AG20443 (cell line): ENCODE measurements around the gene ADH1B.
"Not testable (repeated sequence)": the region's sequence is repeated elsewhere in the genome, so short reads cannot be mapped to it uniquely, and the experiment has no call there.

Source experiments
- DNase-seq: peaks from one replicate; pipeline ENCODE4 v3.0.0; 2012; ENCODE audit warnings: low spot score, mixed read lengths

ADH1B gene

DNA sequence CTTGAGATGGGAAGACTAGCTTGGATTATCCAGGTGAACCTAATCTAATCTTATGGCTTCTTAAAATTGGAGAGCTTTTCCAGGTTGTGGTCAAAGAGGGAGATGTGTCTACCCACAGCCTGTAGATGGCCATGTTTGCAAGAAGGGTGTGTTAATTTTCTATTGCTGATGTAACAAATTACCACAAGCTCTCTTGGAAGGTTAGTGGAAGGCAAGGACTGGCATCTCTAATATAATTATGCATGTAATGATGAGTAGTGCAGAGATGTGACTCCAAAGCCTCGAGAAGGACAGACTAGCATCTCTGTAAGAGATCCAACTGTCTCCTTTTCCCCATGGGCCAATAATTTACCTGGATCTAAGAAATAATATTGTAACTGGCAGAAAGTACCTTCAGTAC, 3.2 kb upstream of the ADH1B start:
- no peak for DNase-seq

DNA sequence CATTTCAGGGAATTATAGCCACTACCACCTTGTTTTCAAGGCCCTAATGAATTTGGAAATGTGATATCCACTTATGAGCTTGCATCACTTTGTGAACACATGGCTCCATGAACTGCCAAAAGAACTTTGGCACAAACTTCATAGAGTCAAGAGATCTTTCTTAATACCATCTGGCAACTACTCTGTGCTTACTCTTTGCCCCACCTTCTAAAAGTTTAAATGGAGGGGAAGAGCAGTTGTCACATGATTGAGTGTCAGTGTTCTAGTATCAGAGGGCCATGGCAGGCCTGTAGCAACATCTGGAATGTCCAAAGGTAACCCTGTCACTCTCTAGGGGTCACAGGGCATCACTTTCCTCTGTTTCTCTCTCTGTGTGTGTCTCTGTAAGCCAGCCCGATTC, 2.6 kb upstream of the ADH1B start:
- DNase-seq: peak; percentile 48

DNA sequence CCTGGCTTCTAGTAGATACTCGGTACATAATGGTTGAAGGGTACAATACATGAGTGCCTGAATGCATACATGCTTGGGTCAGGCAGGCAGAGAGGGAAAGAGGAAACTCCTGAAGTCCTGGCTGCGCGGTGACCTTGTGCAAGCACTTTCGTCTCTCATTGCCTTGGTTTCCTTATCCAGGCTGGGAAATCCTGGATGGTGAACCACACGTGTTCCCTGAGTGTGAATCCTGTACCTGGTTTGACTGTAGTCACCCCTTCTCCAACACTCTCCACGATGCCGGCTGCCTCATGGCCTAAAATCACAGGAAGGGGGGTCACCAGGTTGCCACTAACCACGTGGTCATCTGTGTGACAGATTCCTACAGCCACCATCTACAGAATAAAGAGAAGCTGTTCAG, 3.4 kb downstream of the ADH1B start:
- DNase-seq: not testable (repeated sequence)

DNA sequence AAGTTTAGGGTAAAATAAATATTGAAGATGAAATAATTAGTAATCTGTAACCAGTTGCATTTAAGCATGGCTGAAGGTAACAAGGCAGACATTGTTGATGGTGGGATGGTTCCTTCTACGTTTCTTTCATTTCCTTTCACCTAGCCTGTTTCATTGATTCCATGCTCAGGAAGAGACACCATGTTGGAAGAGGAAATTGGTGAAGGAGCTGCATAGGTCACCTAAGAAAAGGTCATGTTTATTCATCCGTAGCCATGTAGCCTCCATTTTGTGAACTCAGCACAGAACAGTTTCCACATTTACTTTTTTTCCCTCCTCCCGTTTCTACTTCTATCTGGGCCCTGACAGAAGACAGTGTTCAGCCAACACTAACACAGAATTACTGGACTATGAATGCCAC, 3.8 kb downstream of the ADH1B start:
- no peak for DNase-seq

DNA sequence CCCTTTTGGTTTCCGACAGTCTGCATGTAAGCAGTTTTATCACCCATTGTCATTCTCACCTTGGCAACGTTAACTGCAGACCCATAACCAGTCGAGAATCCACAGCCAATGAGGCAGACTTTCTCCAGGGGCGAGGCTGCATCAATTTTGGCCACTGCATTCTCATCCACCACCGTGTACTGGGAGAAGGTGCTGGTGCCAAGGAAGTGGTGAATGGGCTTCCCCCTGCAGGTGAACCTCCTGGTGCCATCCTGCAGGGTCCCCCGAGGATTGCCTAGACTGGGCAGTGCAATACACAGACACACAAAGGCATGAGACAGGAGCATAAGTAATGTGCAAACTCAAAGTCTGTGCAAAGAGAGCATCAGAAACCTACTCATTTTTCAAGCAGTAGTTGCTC, 5.4 kb downstream of the ADH1B start:
- DNase-seq: no peak

DNA sequence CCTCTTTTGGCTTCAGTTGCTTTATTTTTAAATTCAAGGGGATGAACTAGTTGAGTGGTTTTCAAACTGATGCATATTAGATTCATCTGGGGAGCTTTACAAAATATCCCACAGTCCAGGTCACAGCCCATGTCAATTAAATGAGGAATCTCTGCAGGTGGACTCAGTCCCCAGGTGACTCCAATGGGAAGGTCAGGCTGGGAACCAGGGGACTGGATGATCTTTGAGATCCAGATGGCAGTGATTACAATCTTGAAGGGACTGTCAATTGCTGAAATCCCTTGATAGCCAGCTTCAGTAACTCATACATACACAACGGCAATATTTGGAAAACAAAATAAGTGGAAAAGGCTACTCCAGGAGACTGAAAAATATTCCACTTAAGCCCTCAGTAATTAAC, 7.0 kb downstream of the ADH1B start:
- DNase-seq: no peak

DNA sequence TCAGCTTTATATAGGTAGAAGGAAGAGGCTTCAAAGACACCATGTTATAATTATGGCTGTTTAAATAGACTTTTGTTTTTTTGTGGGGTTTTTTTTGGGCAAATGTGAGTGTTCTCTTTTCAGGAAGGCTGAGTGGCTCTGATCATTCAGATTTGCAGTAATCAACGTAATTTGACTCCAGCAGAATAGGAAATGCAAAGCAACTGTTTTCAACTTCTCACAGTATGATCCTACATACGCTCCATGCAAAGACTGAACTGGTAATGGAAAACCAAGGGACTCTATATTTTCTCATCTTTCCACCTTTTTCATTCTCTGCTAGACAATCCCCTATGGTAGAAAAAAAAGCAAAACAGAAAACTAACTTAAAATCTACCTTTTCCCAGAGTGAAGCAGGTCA, 10.8 kb downstream of the ADH1B start:
- no peak for DNase-seq

DNA sequence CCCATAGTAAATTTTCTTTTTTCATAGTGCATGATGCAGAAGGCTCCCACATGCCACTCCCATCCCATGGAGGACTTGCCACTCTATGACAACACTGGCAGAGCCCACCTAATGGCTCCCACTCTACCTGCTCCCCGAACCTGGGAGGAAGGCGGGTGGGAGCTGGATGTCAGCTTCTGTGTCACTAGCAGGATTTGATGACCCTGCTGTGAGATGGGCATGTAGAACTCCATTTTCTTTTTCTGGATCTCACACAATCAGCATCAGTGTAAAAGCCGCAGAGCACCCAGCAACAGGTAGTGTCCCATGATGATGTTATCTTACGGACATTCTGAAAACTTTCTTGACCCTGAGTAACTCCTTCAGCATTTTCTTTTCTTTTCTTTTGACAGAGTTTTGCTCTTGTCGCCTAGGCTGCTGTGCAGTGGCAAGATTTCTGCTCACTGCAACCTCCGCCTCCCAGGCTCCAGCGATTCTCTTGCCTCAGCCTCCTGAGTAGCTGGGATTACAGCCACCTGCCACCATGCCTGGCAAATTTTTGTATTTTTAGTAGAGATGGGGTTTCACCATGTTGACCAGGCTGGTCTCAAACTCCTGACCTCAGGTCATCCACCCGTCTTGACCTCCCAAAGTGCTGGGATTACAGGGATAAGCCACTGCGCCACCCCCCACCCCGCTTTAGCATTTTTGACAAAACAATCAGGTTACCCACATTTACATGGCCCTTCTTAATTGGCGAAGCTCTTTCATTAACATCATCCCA, 15.4 kb downstream of the ADH1B start:
- no peak for DNase-seq

DNA sequence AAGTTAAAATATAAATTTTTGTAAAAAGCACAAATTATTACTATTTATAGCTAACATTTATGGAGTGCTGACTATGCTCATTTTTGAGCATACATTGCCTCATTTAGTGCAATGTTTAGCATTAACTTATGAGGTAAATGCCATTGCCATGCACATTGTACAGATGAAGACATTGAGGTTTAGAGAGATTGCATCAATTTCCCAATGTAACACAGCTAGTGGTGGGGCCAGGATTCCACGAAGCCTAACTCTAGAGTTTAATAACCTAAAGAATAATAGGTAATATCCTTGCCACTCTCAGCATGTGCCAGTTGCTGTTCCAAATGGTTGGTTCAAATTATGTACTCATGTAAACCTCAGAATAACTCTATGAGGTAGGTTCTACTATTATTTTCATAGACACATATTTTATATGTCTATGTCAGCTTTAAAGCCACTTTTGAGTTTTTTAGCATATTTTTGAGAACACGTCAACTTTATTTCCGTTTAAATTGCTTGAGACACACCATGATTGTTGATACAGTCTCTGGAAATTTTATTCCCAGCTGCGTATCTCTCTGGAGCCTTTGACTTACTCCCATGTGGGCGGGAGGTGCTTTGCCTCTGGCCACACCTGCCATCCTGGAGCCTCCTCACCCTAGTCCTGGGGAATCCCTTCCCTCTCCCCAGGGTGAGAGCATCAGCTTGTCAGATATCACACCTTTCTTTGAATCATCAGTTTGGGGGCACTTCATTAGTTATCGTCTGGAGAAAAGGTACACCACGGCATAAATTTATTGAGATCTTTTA, 19.6 kb downstream of the ADH1B start:
- DNase-seq: peak; percentile 11

DNA sequence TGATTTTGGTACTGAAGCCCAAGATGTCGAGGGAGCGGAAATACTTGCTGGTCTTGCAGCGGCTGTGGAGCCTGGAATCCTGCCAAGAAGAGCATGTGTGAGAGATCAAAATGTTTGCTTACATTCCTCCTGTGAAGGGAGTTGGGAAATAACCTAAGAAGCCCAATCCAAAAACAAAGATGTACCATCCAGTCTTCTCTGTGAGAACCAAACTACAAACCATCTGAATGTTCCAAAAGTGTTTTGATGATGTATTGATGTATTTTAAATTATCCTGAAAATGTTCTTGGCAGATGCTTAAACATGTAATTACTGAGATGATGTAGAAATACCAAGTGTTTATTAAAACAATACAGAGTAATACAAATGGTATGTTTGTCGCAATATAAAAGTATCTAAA, 20.3 kb downstream of the ADH1B start:
- peak; percentile 86 for DNase-seq

DNA sequence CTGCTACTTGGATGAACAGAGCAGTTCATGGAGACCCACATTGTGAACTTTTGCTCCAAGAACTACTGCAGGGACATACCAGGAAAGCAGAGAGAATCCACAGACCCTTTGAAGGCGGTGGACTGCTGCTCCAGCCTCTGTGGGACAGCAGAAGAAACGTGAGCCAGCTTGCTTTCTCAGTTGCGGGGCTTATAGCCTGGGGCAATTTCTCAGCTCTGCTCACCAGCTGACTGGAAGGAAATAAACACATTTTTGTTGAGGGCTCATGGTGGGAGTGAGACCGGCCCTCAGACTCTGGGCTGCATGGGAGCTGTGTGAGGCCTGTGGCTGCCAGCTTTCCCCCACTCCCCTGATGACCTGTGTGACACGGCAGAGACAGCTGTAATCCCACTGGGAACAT, 27.8 kb downstream of the ADH1B start:
- no peak for DNase-seq

DNA sequence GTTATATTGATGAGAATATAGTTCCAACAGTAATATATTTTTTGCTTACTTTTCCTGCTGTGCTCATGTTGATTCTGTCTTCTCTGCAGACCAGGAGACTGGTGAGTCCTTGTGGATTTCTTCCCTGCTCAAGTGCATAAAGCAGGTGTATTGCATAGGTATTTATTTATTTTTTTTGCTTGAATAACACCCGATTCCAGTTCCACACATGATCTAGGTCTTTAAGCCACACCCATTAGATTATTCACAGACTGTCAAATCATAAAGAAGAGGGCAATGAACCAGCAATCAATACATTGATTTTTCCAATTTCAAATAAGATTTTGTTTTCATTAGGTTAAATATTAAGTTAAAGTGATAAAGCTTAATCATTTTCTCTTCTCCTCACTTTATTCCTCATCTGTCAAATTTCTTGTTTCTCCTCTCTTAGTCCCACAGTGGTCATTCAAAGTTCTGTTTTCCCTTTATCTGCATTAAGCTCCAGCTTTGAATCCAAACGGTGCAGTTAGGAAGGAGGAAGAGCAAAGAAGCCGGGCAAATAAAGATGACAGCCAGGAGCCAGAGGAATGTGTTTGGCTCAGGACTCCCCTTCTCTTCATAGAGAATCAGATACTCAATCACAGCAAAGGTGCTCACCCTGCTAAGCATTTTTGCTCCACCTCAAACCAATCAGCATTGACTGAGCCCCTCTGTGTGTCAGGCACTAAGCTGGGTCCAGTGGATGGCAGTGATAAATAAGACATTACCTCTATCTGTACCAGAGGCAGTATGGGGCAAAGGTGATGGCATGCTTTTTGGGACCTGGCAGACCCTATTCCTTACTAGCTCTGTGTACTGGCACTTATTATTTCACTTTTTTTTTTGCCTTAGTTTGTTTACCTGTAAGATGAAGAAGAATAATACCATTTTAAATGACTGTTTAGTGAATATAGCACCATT, 30.1 kb downstream of the ADH1B start, which contains the start of gene ADH1A:
ADH1A (minus strand) TSS at position 138 of the 939 bp plus-strand sequence; CDS start at position 67, 71 bp downstream.
- DNase-seq: no peak

DNA sequence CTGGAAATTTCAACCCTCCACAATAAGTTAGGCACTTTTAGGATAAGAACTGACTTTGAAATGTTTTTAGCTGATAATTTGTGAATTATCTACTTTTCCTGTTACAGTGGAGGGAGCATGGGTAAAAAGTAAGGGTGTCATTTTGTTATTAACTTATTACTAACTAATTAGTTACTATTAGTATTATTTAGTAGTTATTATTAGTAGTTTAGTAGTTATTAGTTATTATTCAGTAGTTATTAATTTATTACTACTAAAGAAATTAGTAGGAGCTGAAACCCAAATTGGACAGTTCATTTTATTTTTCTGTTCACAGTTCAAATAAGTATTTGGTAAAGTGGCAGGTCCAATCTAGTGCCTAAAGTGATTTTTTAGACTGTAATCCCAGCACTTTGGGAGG, 35.8 kb downstream of the ADH1B start:
- no peak for DNase-seq

DNA sequence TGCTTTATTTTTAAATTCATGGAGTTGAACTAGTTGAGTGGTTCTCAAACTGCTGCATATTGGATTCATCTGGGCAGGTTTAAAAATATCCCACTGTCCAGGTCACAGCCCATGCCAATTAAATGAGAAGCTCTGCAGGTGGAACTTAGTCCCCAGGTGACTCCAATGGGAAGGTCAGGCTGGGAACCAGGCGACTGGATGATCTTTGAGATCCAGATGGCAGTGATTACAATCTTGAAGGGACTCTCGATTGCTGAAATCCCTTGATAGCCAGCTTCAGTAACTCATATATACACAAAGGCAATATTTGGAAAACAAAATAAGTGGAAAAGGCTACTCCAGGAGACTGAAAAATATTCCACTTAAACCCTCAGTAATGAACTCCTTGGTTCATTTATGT, 38.5 kb downstream of the ADH1B start:
- DNase-seq: no peak

DNA sequence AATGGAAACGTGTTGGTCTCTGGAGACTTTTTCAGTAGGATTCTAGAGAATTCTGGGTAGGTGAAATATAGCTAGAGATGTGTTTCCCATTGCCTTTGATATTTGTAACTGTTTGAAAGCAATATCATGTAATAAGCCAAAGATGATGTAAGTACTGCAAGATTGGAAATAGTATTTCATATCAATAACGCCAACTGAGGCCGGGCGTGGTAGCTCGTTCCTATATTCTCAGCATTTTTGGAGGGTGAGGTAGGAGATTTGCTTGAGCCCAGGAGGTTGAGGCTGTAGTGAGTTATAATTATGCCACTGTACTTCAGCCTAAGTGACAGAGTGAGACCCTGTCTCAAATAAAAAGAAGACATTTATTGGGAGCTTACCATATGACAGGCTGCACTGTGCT, 39.9 kb downstream of the ADH1B start:
- DNase-seq: no peak

DNA sequence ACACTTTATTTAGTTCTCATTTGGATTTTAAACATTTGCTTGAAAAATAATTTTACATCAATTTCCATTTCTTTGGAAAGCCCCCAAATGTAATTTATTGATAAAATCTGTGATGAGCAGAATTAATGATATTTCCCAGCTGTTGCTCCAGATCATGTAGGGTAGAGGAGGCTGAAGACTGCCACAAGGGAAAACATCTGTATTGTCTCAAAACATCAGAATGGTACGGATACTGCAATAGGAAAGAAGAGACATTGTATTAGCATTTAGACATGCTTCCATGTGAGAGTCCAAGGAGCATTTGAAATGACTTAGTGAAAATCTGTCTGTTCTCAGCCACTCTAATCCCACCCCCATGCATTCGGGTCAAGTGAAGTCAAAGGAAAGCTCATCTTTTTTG, 44.8 kb downstream of the ADH1B start:
- no peak for DNase-seq

DNA sequence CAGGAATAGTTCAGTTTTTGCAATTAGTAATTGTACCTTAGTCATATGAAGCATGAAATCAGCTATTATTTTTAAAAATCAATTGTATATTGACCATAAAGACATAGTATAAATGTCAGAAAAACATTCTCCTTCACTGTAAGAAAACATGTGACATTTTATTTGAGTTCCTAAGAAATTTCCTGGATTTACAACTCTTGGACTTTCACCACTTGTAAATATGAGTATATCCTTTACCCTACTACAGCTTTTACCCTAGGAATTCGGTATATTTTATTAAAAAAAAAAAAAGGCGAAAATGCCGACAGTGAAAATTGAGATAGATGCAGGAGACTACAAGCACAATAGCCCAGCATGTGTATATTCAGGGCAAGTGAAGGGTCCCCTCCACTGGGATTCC, 45.3 kb downstream of the ADH1B start:
- DNase-seq: no peak

DNA sequence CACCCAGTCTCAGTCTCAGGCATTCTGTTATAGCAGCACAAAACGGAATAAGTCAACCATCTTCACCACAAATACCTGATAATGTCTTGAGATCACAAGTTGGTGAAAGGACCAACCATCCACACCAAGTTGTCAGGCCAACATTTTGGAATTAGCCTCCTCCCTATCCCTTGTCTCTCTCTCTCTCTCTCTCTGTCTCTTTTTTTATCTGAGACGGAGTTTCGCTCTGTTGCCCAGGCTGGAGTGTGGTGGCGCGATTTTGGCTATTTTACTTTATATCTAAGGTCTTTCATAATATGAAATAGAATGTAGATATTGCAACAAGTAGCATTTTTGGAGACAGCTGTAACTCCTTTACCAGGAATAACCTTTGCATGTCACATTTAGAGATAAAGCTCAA, 46.2 kb downstream of the ADH1B start:
- no peak for DNase-seq

DNA sequence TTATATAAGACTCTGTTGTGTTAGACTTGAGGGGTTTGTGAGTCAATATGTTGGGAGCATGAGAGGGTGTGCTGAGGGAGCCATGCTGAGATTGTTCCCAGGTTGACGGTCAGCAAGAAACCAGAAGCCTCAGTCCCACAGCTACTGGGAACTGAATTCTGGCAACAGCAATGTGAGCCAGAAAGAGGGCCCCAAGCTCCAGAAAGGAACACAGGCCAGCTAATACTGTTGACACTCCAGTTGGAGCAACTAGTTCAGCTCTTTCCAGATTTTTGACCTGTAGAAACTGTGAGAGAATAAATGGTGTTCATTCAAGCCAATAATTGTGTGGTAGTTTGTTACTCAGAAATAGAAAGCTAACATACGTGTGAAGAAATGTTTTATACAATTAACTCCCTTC, 47.5 kb downstream of the ADH1B start:
- no peak for DNase-seq

DNA sequence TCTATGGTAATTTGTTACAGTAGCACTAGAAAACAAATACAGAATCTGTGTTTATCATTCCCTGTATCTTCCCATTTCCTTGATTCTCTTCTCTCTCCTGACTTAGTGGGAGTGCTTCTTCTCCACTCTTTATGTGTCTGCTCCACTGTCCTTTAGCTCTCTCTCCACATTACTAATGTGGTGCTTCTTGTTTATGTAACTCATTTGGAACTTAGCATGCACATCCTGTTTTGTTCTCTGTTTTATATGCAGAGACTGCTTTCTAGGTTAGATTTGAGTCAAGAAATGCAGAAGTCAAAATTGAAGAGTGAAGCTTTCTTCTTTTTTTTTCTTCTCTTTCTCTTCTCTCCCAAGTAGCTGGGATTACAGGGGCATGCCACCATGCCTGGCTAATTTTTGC, 56.3 kb downstream of the ADH1B start:
- DNase-seq: no peak
